K562 (cell line): ENCODE measurements around the gene LRRC57. TPM values are rescaled to one million over a fixed set of nuclear protein-coding genes. Genes with fewer than 3 reads are reported as not detected.

Experiments used
- ATAC-seq: fragments of 200-7000 bp; cut with Tn5 transposase; 3 replicates; pipeline ENCODE4 v1.9.1; 2020; ENCODE audit warnings: moderate library complexity
- BruUV-seq: library from RNA; stranded (reverse); fragments of 400-500 nt; replicated peaks from 2 replicates; lab custom pipeline; 2021; lab: Mats Ljungman, UMichigan
- CTCF ChIA-PET: fragments of 300-600 bp; formaldehyde crosslinking; extraction: SDS; loops from one replicate; lab custom pipeline; 2021; ENCODE audit warnings: low intra/inter-chr PET ratio; lab: Yijun Ruan, JAX
- POLR2A ChIA-PET: fragments of 300-600, 350-650 bp; sonication (Branson Sonifier 250); formaldehyde crosslinking; extraction: SDS; loops from one replicate; lab custom pipeline; 2021; ENCODE audit warnings: antibody characterized with exemption, inconsistent platforms; lab: Yijun Ruan, JAX
- DNase-seq, 4 experiments: peaks; one replicate each; pipeline versions ENCODE4 v3.0.0 to v3.0.0-alpha.2; 2011 to 2018; ENCODE audit warnings: low spot score in 3 of 4, mixed read lengths in 3 of 4; ENCODE audit errors: extremely low read depth in 1 of 4
- FAIRE-seq: peaks from 2 replicates; lab custom pipeline; 2011; peaks lifted over from hg19 to GRCh38; lab: Jason Lieb, UNC
- H2AFZ ChIP-seq: 2 replicates; pipeline ENCODE4 v1.6.0; 2011; ENCODE audit warnings: low read depth, low read length, control low read depth, inconsistent platforms
- H3K27ac ChIP-seq: fragments of 200-600 bp; 3 replicates; pipeline ENCODE4 v1.8.0; 2011; ENCODE audit warnings: low read depth, mild to moderate bottlenecking, control low read depth, inconsistent platforms, low read length, moderate library complexity, mixed read lengths; ENCODE audit errors: extremely low read depth
- H3K27me3 ChIP-seq, 2 experiments: fragments of 300-600 bp in 1 of 2; 2 replicates in 1 of 2; 3 replicates in 1 of 2; pipeline versions ENCODE4 v1.6.0 to v1.8.0; 2011; ENCODE audit warnings: inconsistent platforms in 2 of 2, low read length in 2 of 2, mild to moderate bottlenecking in 1 of 2, mixed read lengths in 1 of 2, moderate library complexity in 1 of 2; ENCODE audit not compliant: control insufficient read depth in 2 of 2, insufficient read depth in 2 of 2
- H3K36me3 ChIP-seq: fragments of 300-600 bp; 3 replicates; pipeline ENCODE4 v1.8.0; 2011; ENCODE audit warnings: mild to moderate bottlenecking, low read length, inconsistent platforms; ENCODE audit not compliant: control insufficient read depth, insufficient read depth
- H3K4me1 ChIP-seq, 2 experiments: fragments of 200-600 bp in 1 of 2; replicated peaks in 1 of 2; 2 replicates in 1 of 2; 3 replicates in 1 of 2; pipeline versions ENCODE4 v1.5.1 to v1.8.0; 2011; ENCODE audit warnings: inconsistent platforms in 2 of 2, low read length in 2 of 2, mild to moderate bottlenecking in 1 of 2, mixed read lengths in 1 of 2, moderate library complexity in 1 of 2; ENCODE audit not compliant: control insufficient read depth in 2 of 2, insufficient read depth in 2 of 2
- H3K4me2 ChIP-seq: 2 replicates; pipeline ENCODE4 v1.6.1; 2011; ENCODE audit warnings: low read length, control low read depth, inconsistent platforms, mixed read lengths; ENCODE audit not compliant: insufficient read depth
- H3K4me3 ChIP-seq: fragments of 200-600 bp; sonication (generic), shearing (Covaris generic); 2 replicates; pipeline ENCODE4 v1.5.1; 2016; ENCODE audit warnings: control low read depth, inconsistent platforms
- H3K79me2 ChIP-seq: fragments of 200-600 bp; 3 replicates; pipeline ENCODE4 v1.8.0; 2011; ENCODE audit warnings: low read length, inconsistent platforms; ENCODE audit not compliant: control insufficient read depth, insufficient read depth
- H3K9ac ChIP-seq, 2 experiments: 2 replicates each; pipeline versions ENCODE4 v1.6.0 to v1.6.1; 2011; ENCODE audit warnings: low read depth in 2 of 2, low read length in 2 of 2, control low read depth in 1 of 2, inconsistent platforms in 1 of 2, mild to moderate bottlenecking in 1 of 2, mixed read lengths in 1 of 2; ENCODE audit not compliant: insufficient read depth in 1 of 2
- H3K9me1 ChIP-seq: one replicate; pipeline ENCODE4 v1.6.0; 2011; ENCODE audit warnings: inconsistent platforms, mild to moderate bottlenecking, low read length, moderate library complexity; ENCODE audit not compliant: control insufficient read depth, insufficient read depth
- H3K9me3 ChIP-seq: replicated peaks from 2 replicates; pipeline ENCODE4 v1.5.1; 2011; ENCODE audit warnings: low read depth, low read length, inconsistent platforms; ENCODE audit not compliant: control insufficient read depth, insufficient read depth
- H4K20me1 ChIP-seq: replicated peaks from 2 replicates; pipeline ENCODE4 v1.6.1; 2011; ENCODE audit warnings: low read length, inconsistent platforms, mixed read lengths; ENCODE audit not compliant: control insufficient read depth, insufficient read depth
- CEBPB ChIP-seq: fragments of 450-650 bp; IDR thresholded peaks from 2 replicates; pipeline ENCODE4 v1.6.1; 2016; ENCODE audit warnings: missing genetic modification characterization, missing compliant biosample characterization
- CEBPZ ChIP-seq: fragments of 150-350 bp; IDR thresholded peaks from 2 replicates; pipeline ENCODE4 v1.6.1; 2014; ENCODE audit warnings: low read depth, mild to moderate bottlenecking, low read length, borderline replicate concordance
- FIP1L1 ChIP-seq: fragments of 200-400 bp; formaldehyde crosslinking; IDR thresholded peaks from 2 replicates; pipeline ENCODE4 v1.6.1; 2018; ENCODE audit warnings: mild to moderate bottlenecking, low read depth, low read length; ENCODE audit not compliant: poor library complexity, severe bottlenecking
- MITF ChIP-seq: IDR thresholded peaks from 2 replicates; pipeline ENCODE4 v1.6.1; 2014; ENCODE audit warnings: antibody characterized with exemption
- NRF1 ChIP-seq, 2 experiments: fragments of 450-650 bp; IDR thresholded peaks in 1 of 2; conservative IDR thresholded peaks in 1 of 2; 2 replicates each; pipeline ENCODE4 v1.6.1; 2014; ENCODE audit warnings: mild to moderate bottlenecking in 2 of 2
- POLR2A ChIP-seq: fragments of 450-650 bp; conservative IDR thresholded peaks from 2 replicates; pipeline ENCODE4 v1.6.1; 2016
- TCF3 ChIP-seq: sonication (generic); formaldehyde crosslinking; IDR thresholded peaks from 2 replicates; pipeline ENCODE4 v1.4.0; 2020; ENCODE audit warnings: mild to moderate bottlenecking, missing genetic modification reagents
- ZNF143 ChIP-seq: sonication (generic); formaldehyde crosslinking; IDR thresholded peaks from 2 replicates; pipeline ENCODE4 v1.9.0; 2022; ENCODE audit warnings: mild to moderate bottlenecking, missing genetic modification reagents
- WGBS: fragments of 100-300 bp; shearing (Covaris generic); methylation state at CpG from one replicate; pipeline ENCODE4 v1.1.6; 2016; ENCODE audit warnings: low coverage, mixed read lengths; ENCODE audit not compliant: insufficient coverage; ENCODE audit errors: missing lambda C conversion rate; 5-methylcytosine and 5-hydroxymethylcytosine counted together
- in situ Hi-C: fragments of 300-500 bp; cut with MboI; formaldehyde crosslinking; loops from 4 replicates; pipeline ENCODE4 v1.15.0; 2018; ENCODE audit warnings: inconsistent platforms, mixed read lengths
- intact Hi-C: fragments of 100-400 bp; cut with micrococcal nuclease; formaldehyde crosslinking; loops from 2 replicates; pipeline ENCODE4 v1.14.2; 2022
- polyA plus RNA-seq, 8 experiments: library from polyadenylated mRNA; depleted of rRNA in 4 of 8; stranded (reverse) in 5 of 8; unstranded in 3 of 8; fragments of >200 nt; fragmentation: Nextera tagmentation in 2 of 8; fragmentation: Illumina TruSeq in 1 of 8; extraction: Ambion mirVana in 2 of 8; extraction: Trizol in 1 of 8; gene quantifications; 2 replicates each; pipeline versions ENCODE4 v1.2.1 to v1.2.3, GENCODE V29; 2011 to 2014; ENCODE audit warnings: inconsistent platforms in 1 of 8, missing spikeins in 1 of 8
- total RNA-seq, 7 experiments: library from RNA; depleted of rRNA in 6 of 7; stranded (reverse); fragments of >200 nt in 6 of 7; fragmentation: Illumina TruSeq in 2 of 7; extraction: Trizol in 2 of 7; gene quantifications; 2 replicates each; pipeline versions ENCODE4 v1.2.1 to v1.2.3, GENCODE V29; 2011 to 2021; ENCODE audit warnings: low replicate concordance in 1 of 7

The LRRC57 gene
- total and polyA plus RNA-seq, 9 of the 15 experiments (the other 6 are each of a cell fraction or from before 2014, with no cell fraction given), result 3.9 to 20.4 (median 14.8) TPM

DNA sequence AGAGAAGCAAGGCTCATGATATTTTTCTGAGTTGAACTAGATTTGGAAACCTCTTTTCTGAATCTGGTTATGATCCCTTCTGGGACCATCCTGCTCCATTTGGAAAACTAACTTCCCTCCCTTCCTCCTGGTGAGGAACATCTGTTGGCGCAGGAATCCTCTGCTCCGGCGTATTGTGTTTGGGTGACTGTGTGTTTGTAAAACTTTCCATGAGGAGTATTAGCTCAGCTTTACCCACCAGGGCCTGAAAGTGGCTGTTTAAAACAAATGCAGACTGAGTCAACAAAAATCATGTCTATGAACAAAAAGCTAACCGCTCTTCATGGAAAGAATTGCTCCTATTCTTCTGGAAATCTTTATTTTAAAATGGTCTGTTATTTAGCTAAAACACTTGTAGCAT is 44.5 kb upstream of the LRRC57 start (continued):
- no peak for TF ChIP-seq CEBPZ
- no peak for TF ChIP-seq CEBPB (tag)

- Histone ChIP-seq H3K27me3 (no peaks in the 10 kb centered on the region), H3K4me1 (peaks cover 7 to 18% of the 10 kb centered on the region in 2 experiments; a peak in 4 of 5 replicates), H3K27ac (no peak overlapping the region), H3K9ac (no peak overlapping the region), H3K9me3 (no peaks in the 10 kb centered on the region), H2AFZ (no peak overlapping the region), H3K4me3 (no peak overlapping the region), H3K9me1 (no peaks in the 10 kb centered on the region), H3K79me2 (no peaks in the 10 kb centered on the region), H3K36me3 (no peaks in the 10 kb centered on the region), H4K20me1 (no peaks in the 10 kb centered on the region), H3K4me2 (no peak overlapping the region)
- ChIA-PET CTCF (no interaction called here), POLR2A (interaction anchor here (0.7 to 2.0 kb wide), 3 partner anchors 9 to 16 kb away, joined by 3 to 6 read pairs (median 5); no protein-coding TSS in a partner anchor)
- no peak for DNase-seq
- ATAC-seq, result no peak
- no peak for TF ChIP-seq MITF
- no peak for TF ChIP-seq FIP1L1
- TF ChIP-seq ZNF143, result no peak
- no peak for TF ChIP-seq TCF3
- TF ChIP-seq NRF1 (conservative IDR thresholded peaks at IDR 0.05 in 1 of 2, IDR thresholded peaks at IDR 0.05 in 1 of 2), result no peak
- TF ChIP-seq POLR2A, result no peak
- no TSS peak for BruUV-seq
- WGBS, result 92% methylated on average over 3 of the region's 3 CpGs
- FAIRE-seq, result no peak
- intact Hi-C loops (no loop called here), in situ Hi-C loops (no loop called here)
Observed at GRCh38 chr15:42592716-42593115, 44.1 kb upstream of the LRRC57 start.
